HCT116 (cell line): ENCODE measurements around the gene DGCR8. TPM values are rescaled to one million over a fixed set of nuclear protein-coding genes. Genes with fewer than 3 reads are reported as not detected.
A peak's percentile ranks its signal among the peaks of the same experiment; 100 is the strongest.

Experiments used
- ATAC-seq: fragments of 200-7000 bp; cut with Tn5 transposase; 2 replicates; pipeline ENCODE4 v1.9.1; 2020; ENCODE audit warnings: mild to moderate bottlenecking, moderate library complexity
- Bru-seq: library from RNA; stranded (reverse); fragments of 400-500 nt; gene quantifications from one replicate; lab custom pipeline; 2021; lab: Mats Ljungman, UMichigan
- BruChase-seq, 2 experiments: library from RNA; stranded (reverse); fragments of 400-500 nt; gene quantifications; one replicate each; lab custom pipeline; 2021; lab: Mats Ljungman, UMichigan
- BruUV-seq: library from RNA; stranded (reverse); fragments of 400-500 nt; replicated peaks from 2 replicates; lab custom pipeline; 2021; lab: Mats Ljungman, UMichigan
- CTCF ChIA-PET: fragments of 300-600 bp; sonication (Branson Sonifier 250); formaldehyde crosslinking; loops from one replicate; lab custom pipeline; 2021; ENCODE audit warnings: antibody characterized with exemption; lab: Charles Lee
- POLR2A ChIA-PET: fragments of 300-600, 350-600 bp; sonication (Branson Sonifier 250); formaldehyde crosslinking; loops from one replicate; lab custom pipeline; 2021; ENCODE audit warnings: antibody characterized with exemption; lab: Charles Lee
- RAD21 ChIA-PET, 2 experiments: fragments of 300-600 bp; sonication (Branson Sonifier 250); formaldehyde crosslinking; loops; one replicate each; lab custom pipeline; 2023; ENCODE audit warnings: low total read pairs in 2 of 2; ENCODE audit not compliant: uncharacterized antibody in 2 of 2, unreplicated experiment in 2 of 2, low non-redundant PET in 1 of 2; lab: Charles Lee
- DNase-seq: peaks from one replicate; pipeline ENCODE4 v3.0.0-alpha.2; 2010; ENCODE audit warnings: low read depth, low spot score
- H2AFZ ChIP-seq: fragments of 200-600 bp; shearing (Covaris generic), sonication (generic); 2 replicates; pipeline ENCODE4 v1.6.1; 2017; ENCODE audit warnings: low read depth, mixed run types, mixed read lengths, antibody characterized with exemption, low read length; ENCODE audit not compliant: poor library complexity, severe bottlenecking
- H3K27ac ChIP-seq: 2 replicates; pipeline ENCODE4 v1.5.1; 2012; ENCODE audit warnings: low read depth, low read length
- H3K27me3 ChIP-seq: fragments of 200-600 bp; sonication (generic); 2 replicates; pipeline ENCODE4 v1.6.1; 2016; ENCODE audit warnings: mixed run types, low read length, mixed read lengths; ENCODE audit not compliant: insufficient read depth
- H3K36me3 ChIP-seq, 2 experiments: fragments of 200-500 bp in 1 of 2; fragments of 200-600 bp in 1 of 2; sonication (Bioruptor generic) in 1 of 2; sonication (generic) in 1 of 2; 2 replicates each; pipeline versions ENCODE4 v1.5.1 to v1.6.1; 2014 to 2016; ENCODE audit warnings: low read length in 2 of 2, inconsistent platforms in 1 of 2, mixed read lengths in 1 of 2, mixed run types in 1 of 2; ENCODE audit not compliant: insufficient read depth in 2 of 2, control insufficient read depth in 1 of 2
- H3K4me1 ChIP-seq, 2 experiments: fragments of 200-600 bp in 1 of 2; sonication (generic) in 1 of 2; 2 replicates each; pipeline versions ENCODE4 v1.5.1 to v1.6.1; 2012 to 2017; ENCODE audit warnings: low read length in 2 of 2, inconsistent platforms in 1 of 2, mild to moderate bottlenecking in 1 of 2, mixed read lengths in 1 of 2, mixed run types in 1 of 2, moderate library complexity in 1 of 2; ENCODE audit not compliant: insufficient read depth in 2 of 2, control insufficient read depth in 1 of 2
- H3K4me2 ChIP-seq: fragments of 200-600 bp; sonication (generic); 2 replicates; pipeline ENCODE4 v1.6.1; 2017; ENCODE audit warnings: mixed run types, low read length, mixed read lengths
- H3K4me3 ChIP-seq, 2 experiments: fragments of 200-600 bp in 1 of 2; sonication (generic) in 1 of 2; replicated peaks in 1 of 2; 2 replicates each; pipeline ENCODE4 v1.5.1; 2011 to 2016; ENCODE audit warnings: low read length in 2 of 2, control low read depth in 1 of 2, low read depth in 1 of 2, mild to moderate bottlenecking in 1 of 2, mixed read lengths in 1 of 2, mixed run types in 1 of 2
- H3K79me2 ChIP-seq: fragments of 200-600 bp; sonication (generic); 2 replicates; pipeline ENCODE4 v1.6.1; 2017; ENCODE audit warnings: mild to moderate bottlenecking, mixed run types, low read length, moderate library complexity, mixed read lengths; ENCODE audit not compliant: insufficient read depth
- H3K9ac ChIP-seq: fragments of 200-600 bp; sonication (generic); 2 replicates; pipeline ENCODE4 v1.6.1; 2016; ENCODE audit warnings: low read length, mixed read lengths
- H3K9me2 ChIP-seq: fragments of 200-600 bp; sonication (generic), shearing (Covaris generic); 2 replicates; pipeline ENCODE4 v1.6.1; 2017; ENCODE audit warnings: mixed run types, mild to moderate bottlenecking, moderate library complexity; ENCODE audit not compliant: insufficient read depth
- H3K9me3 ChIP-seq, 2 experiments: fragments of 200-500 bp in 1 of 2; fragments of 200-600 bp in 1 of 2; sonication (Bioruptor generic) in 1 of 2; sonication (generic) in 1 of 2; 2 replicates each; pipeline ENCODE4 v1.6.1; 2014 to 2017; ENCODE audit warnings: low read length in 2 of 2, mixed read lengths in 2 of 2, inconsistent platforms in 1 of 2, low read depth in 1 of 2, mild to moderate bottlenecking in 1 of 2, mixed run types in 1 of 2, moderate library complexity in 1 of 2; ENCODE audit not compliant: control insufficient read depth in 1 of 2, insufficient read depth in 1 of 2
- H4K20me1 ChIP-seq: fragments of 200-600 bp; sonication (generic), shearing (Covaris generic); 2 replicates; pipeline ENCODE4 v1.6.1; 2017; ENCODE audit warnings: mixed run types, mild to moderate bottlenecking, moderate library complexity; ENCODE audit not compliant: insufficient read depth
- ATF3 ChIP-seq: IDR thresholded peaks from 2 replicates; pipeline ENCODE4 v1.6.1; 2012
- CEBPB ChIP-seq: IDR thresholded peaks from 2 replicates; pipeline ENCODE4 v1.6.1; 2012; ENCODE audit warnings: low read depth
- CTCF ChIP-seq, 3 experiments: fragments of 200-600 bp in 1 of 3; sonication (generic) in 1 of 3; IDR thresholded peaks in 2 of 3; conservative IDR thresholded peaks in 1 of 3; 2 replicates each; pipeline ENCODE4 v1.5.1; 2012 to 2017; ENCODE audit warnings: low read depth in 2 of 3, low read length in 2 of 3, antibody characterized with exemption in 1 of 3, borderline replicate concordance in 1 of 3, control low read depth in 1 of 3, mild to moderate bottlenecking in 1 of 3, mixed read lengths in 1 of 3, mixed run types in 1 of 3, moderate library complexity in 1 of 3; ENCODE audit not compliant: insufficient read depth in 1 of 3
- EGR1 ChIP-seq: IDR thresholded peaks from 2 replicates; pipeline ENCODE4 v1.6.1; 2012; ENCODE audit warnings: low read depth
- ELF1 ChIP-seq: IDR thresholded peaks from 2 replicates; pipeline ENCODE4 v1.6.1; 2012; ENCODE audit warnings: low read depth, borderline replicate concordance
- EZH2 ChIP-seq: fragments of 200-600 bp; sonication (generic); IDR thresholded peaks from 2 replicates; pipeline ENCODE4 v1.6.1; 2017; ENCODE audit warnings: antibody characterized with exemption, mixed run types
- FOSL1 ChIP-seq: IDR thresholded peaks from 2 replicates; pipeline ENCODE4 v1.6.1; 2012; ENCODE audit warnings: low read depth
- JUND ChIP-seq: IDR thresholded peaks from 2 replicates; pipeline ENCODE4 v1.6.1; 2012
- MAX ChIP-seq: IDR thresholded peaks from 2 replicates; pipeline ENCODE4 v1.6.1; 2012
- POLR2A ChIP-seq: IDR thresholded peaks from 2 replicates; pipeline ENCODE4 v1.7.0; 2011; ENCODE audit warnings: borderline replicate concordance; ENCODE audit not compliant: insufficient read depth, insufficient read length; ENCODE audit errors: extremely low read depth
- POLR2AphosphoS5 ChIP-seq: IDR thresholded peaks from 2 replicates; pipeline ENCODE4 v1.6.1; 2011; ENCODE audit warnings: mild to moderate bottlenecking, low read depth, low read length, moderate library complexity
- RAD21 ChIP-seq: IDR thresholded peaks from 2 replicates; pipeline ENCODE4 v1.6.1; 2012; ENCODE audit warnings: low read depth, mild to moderate bottlenecking
- REST ChIP-seq: IDR thresholded peaks from 2 replicates; pipeline ENCODE4 v1.6.1; 2012; ENCODE audit warnings: low read depth
- SIN3A ChIP-seq: IDR thresholded peaks from 2 replicates; pipeline ENCODE4 v1.6.1; 2012; ENCODE audit warnings: low read depth
- SP1 ChIP-seq: IDR thresholded peaks from 2 replicates; pipeline ENCODE4 v1.6.1; 2012; ENCODE audit warnings: low read depth
- SRF ChIP-seq: IDR thresholded peaks from 2 replicates; pipeline ENCODE4 v1.6.1; 2012; ENCODE audit warnings: low read depth
- TCF7L2 ChIP-seq: IDR thresholded peaks from 2 replicates; pipeline ENCODE4 v1.7.0; 2011; ENCODE audit warnings: borderline replicate concordance, inconsistent platforms; ENCODE audit not compliant: insufficient read depth, insufficient read length; ENCODE audit errors: extremely low read depth
- YY1 ChIP-seq: IDR thresholded peaks from 2 replicates; pipeline ENCODE4 v1.6.1; 2011; ENCODE audit warnings: low read length, low read depth, moderate library complexity, mild to moderate bottlenecking; ENCODE audit not compliant: insufficient replicate concordance; ENCODE audit errors: extremely low read depth
- ZFX ChIP-seq: fragments of 450-650 bp; IDR thresholded peaks from 2 replicates; pipeline ENCODE4 v1.6.1; 2017
- ZNF274 ChIP-seq: fragments of 200-500 bp; sonication (Bioruptor generic); IDR thresholded peaks from 2 replicates; pipeline ENCODE4 v1.6.1; 2014; ENCODE audit warnings: mild to moderate bottlenecking, low read depth, low read length, inconsistent platforms
- intact Hi-C: fragments of 100-400 bp; cut with micrococcal nuclease; formaldehyde crosslinking; loops from 2 replicates; pipeline ENCODE4 v1.10.0; 2022
- long read RNA-seq: library from polyadenylated mRNA; unstranded; transcript quantifications from one replicate; pipeline ENCODE4 v2.0.0, GENCODE V29; 2021; ENCODE audit not compliant: unreplicated experiment
- polyA plus RNA-seq: library from polyadenylated mRNA; unstranded; fragments of >200 nt; gene quantifications from 2 replicates; pipeline ENCODE4 v1.2.1, GENCODE V29; 2012; ENCODE audit warnings: missing spikeins
- total RNA-seq: library from RNA; stranded (reverse); gene quantifications from one replicate; pipeline ENCODE4 v1.2.1, GENCODE V29; 2021; ENCODE audit not compliant: unreplicated experiment

The DGCR8 gene
- 43.8 TPM for total RNA-seq
- 24.2 and 25.3 TPM in 2 replicates for polyA plus RNA-seq
- percentile 83 among the genes with signal in this experiment for Bru-seq, nascent RNA
- BruChase-seq, experiment 1, labeled RNA remaining after a 6-hour chase, result percentile 84 among the genes with signal in this experiment
- BruChase-seq, experiment 2, labeled RNA remaining after a 2-hour chase, result percentile 88 among the genes with signal in this experiment
- long read RNA-seq, full-length matches to known transcripts, result 12 of 43 reads
- long read RNA-seq, partial matches to known transcripts, result 18 of 43 reads
- long read RNA-seq, other reads (novel, unspliced or antisense), result 13 of 43 reads

GRCh38 chr22:20079745-20080444 is at the start of gene DGCR8:
DGCR8 (plus strand) TSS chr22:20080241; CDS start chr22:20085964, 5,723 bp downstream.
- H3K4me1 ChIP-seq, result peaks cover 13 to 35% of the 10 kb centered on the region in 2 experiments
- peak within 1 kb of the TSS; percentile 42 for H2AFZ ChIP-seq
- no TSS peak for BruUV-seq
- peaks cover 46% of the 10 kb centered on the region for H3K79me2 ChIP-seq
- DNase-seq (peak; percentile 86), ATAC-seq (peak; percentile 93)
- intact Hi-C loops, result loop anchor here (1.0 to 10.0 kb wide), 2 partner anchors 37 to 95 kb away; partner anchors contain the start of gene TRMT2A
- POLR2A ChIA-PET, result no interaction called here
- RAD21 ChIA-PET, result no interaction called here
- H3K27me3 ChIP-seq, result no peaks in the 10 kb centered on the region
- CTCF ChIA-PET, result no interaction called here
- H4K20me1 ChIP-seq, result peaks cover 3% of the 10 kb centered on the region; the same call in 1 of the 2 replicates
- H3K9me2 ChIP-seq, result no peaks in the 10 kb centered on the region
- peaks cover 0 to 10% of the 10 kb centered on the region in 2 experiments; a peak in 2 of 4 replicates for H3K36me3 ChIP-seq
- peak within 1 kb of the TSS; percentile 93 for H3K27ac ChIP-seq
- no peaks in the 10 kb centered on the region for H3K9me3 ChIP-seq
- peak within 1 kb of the TSS; percentile 85 to 99 for H3K4me3 ChIP-seq
- peak within 1 kb of the TSS; percentile 96 for H3K9ac ChIP-seq
- peak within 1 kb of the TSS; percentile 97 for H3K4me2 ChIP-seq
- TF ChIP-seq CEBPB (no peak), EZH2 (no peak), EGR1 (no peak), SRF (no peak), POLR2AphosphoS5 (peak; percentile 95), REST (no peak), TCF7L2 (peak; percentile 37), CTCF (IDR thresholded peaks at IDR 0.05 in 2 of 3, conservative IDR thresholded peaks at IDR 0.05 in 1 of 3; ENCODE audit: borderline replicate concordance in 1 of 3, insufficient read depth in 1 of 3, low read depth in 2 of 3, low read length in 2 of 3) (no peak), ZFX (peak; percentile 96), POLR2A (peak; percentile 94), ELF1 (no peak), SP1 (peak; percentile 71), FOSL1 (no peak), ATF3 (no peak), SIN3A (peak; percentile 86), YY1 (peak; percentile 67), RAD21 (no peak), JUND (no peak), ZNF274 (no peak), MAX (peak; percentile 90)
